ENCODE measurements around the gene GPA33.

GPA33 gene

GRCh38 chr1:167016100-167016750 is 74.0 kb downstream of the GPA33 start:
- Histone ChIP-seq H3K27ac (ENCODE audit: insufficient read depth in 1 of 2, low read depth in 1 of 2, low read length in 2 of 2, poor library complexity in 1 of 2, severe bottlenecking in 2 of 2) (no peak overlapping the region), H3K9me3 (ENCODE audit: control extremely low read depth in 1 of 5, control insufficient read depth in 4 of 5, insufficient read depth in 2 of 5, low read depth in 1 of 5, low read length in 4 of 5) (no peaks in the 10 kb centered on the region), H3K36me3 (ENCODE audit: control insufficient read depth in 4 of 4, insufficient read depth in 4 of 4, low read length in 3 of 4) (no peaks in the 10 kb centered on the region), H3K4me3 (ENCODE audit: control insufficient read depth in 1 of 7, extremely low read depth in 1 of 7, insufficient read depth in 4 of 7, low read depth in 2 of 7, low read length in 6 of 7) (peak overlapping the region in 1 of 7 experiments; percentile 10), H3K27me3 (replicated peaks in 2 of 5; ENCODE audit: control insufficient read depth in 4 of 5, insufficient read depth in 5 of 5, low read length in 4 of 5) (peaks cover 0 to 3% (median 0%) of the 10 kb centered on the region in 5 experiments), H3K4me1 (ENCODE audit: control extremely low read depth in 1 of 4, control insufficient read depth in 4 of 4, insufficient read depth in 4 of 4, low read length in 3 of 4) (peaks cover 0 to 7% (median 0%) of the 10 kb centered on the region in 4 experiments)
- WGBS (ENCODE audit: insufficient coverage): 42% methylated on average over 2 of the region's 6 CpGs
- CTCF ChIA-PET: interaction anchor here (1.0 kb wide), 1 partner anchor 43 kb away, joined by 3 read pairs; no protein-coding TSS in a partner anchor
- DNase-seq: peak in 2 of 3 donors; percentile 37 to 41
- POLR2A ChIA-PET: no interaction called here

GRCh38 chr1:167013108-167013929 is 76.9 kb downstream of the GPA33 start:
- H3K9me3 ChIP-seq (ENCODE audit: control extremely low read depth in 1 of 5, control insufficient read depth in 4 of 5, insufficient read depth in 2 of 5, low read depth in 1 of 5, low read length in 4 of 5): no peaks in the 10 kb centered on the region
- H3K4me3 ChIP-seq (ENCODE audit: control insufficient read depth in 1 of 7, extremely low read depth in 1 of 7, insufficient read depth in 4 of 7, low read depth in 2 of 7, low read length in 6 of 7): no peak overlapping the region
- H3K27ac ChIP-seq (ENCODE audit: insufficient read depth in 1 of 2, low read depth in 1 of 2, low read length in 2 of 2, poor library complexity in 1 of 2, severe bottlenecking in 2 of 2): no peak overlapping the region
- 93% methylated on average over 7 of the region's 8 CpGs for WGBS (ENCODE audit: insufficient coverage)
- CTCF ChIA-PET: interaction anchor here (1.0 kb wide), 1 partner anchor 102 kb away, joined by 3 read pairs; no protein-coding TSS in a partner anchor
- H3K4me1 ChIP-seq (ENCODE audit: control extremely low read depth in 1 of 4, control insufficient read depth in 4 of 4, insufficient read depth in 4 of 4, low read length in 3 of 4): peaks cover 0 to 13% (median 2%) of the 10 kb centered on the region in 4 experiments
- POLR2A ChIA-PET: no interaction called here
- DNase-seq: no peak
- no peaks in the 10 kb centered on the region for H3K36me3 ChIP-seq (ENCODE audit: control insufficient read depth in 4 of 4, insufficient read depth in 4 of 4, low read length in 3 of 4)
- H3K27me3 ChIP-seq (replicated peaks in 2 of 5; ENCODE audit: control insufficient read depth in 4 of 5, insufficient read depth in 5 of 5, low read length in 4 of 5): peaks cover 0 to 3% (median 0%) of the 10 kb centered on the region in 5 experiments

- no peak overlapping the region for H3K27ac ChIP-seq (ENCODE audit: insufficient read depth in 1 of 2, low read depth in 1 of 2, low read length in 2 of 2, poor library complexity in 1 of 2, severe bottlenecking in 2 of 2)
- ChIA-PET CTCF (interaction anchor here (0.7 to 0.8 kb wide), 2 partner anchors 103 to 143 kb away, joined by 3 read pairs; no protein-coding TSS in a partner anchor), POLR2A (no interaction called here)
- peaks cover 0 to 3% (median 0%) of the 10 kb centered on the region in 5 experiments for H3K27me3 ChIP-seq (replicated peaks in 2 of 5; ENCODE audit: control insufficient read depth in 4 of 5, insufficient read depth in 5 of 5, low read length in 4 of 5)
- peaks cover 0 to 13% (median 2%) of the 10 kb centered on the region in 4 experiments for H3K4me1 ChIP-seq (ENCODE audit: control extremely low read depth in 1 of 4, control insufficient read depth in 4 of 4, insufficient read depth in 4 of 4, low read length in 3 of 4)
- WGBS (ENCODE audit: insufficient coverage): 100% methylated on average over 2 of the region's 2 CpGs
- DNase-seq: no peak
- H3K9me3 ChIP-seq (ENCODE audit: control extremely low read depth in 1 of 5, control insufficient read depth in 4 of 5, insufficient read depth in 2 of 5, low read depth in 1 of 5, low read length in 4 of 5): no peaks in the 10 kb centered on the region
- H3K4me3 ChIP-seq (ENCODE audit: control insufficient read depth in 1 of 7, extremely low read depth in 1 of 7, insufficient read depth in 4 of 7, low read depth in 2 of 7, low read length in 6 of 7): no peak overlapping the region
- no peaks in the 10 kb centered on the region for H3K36me3 ChIP-seq (ENCODE audit: control insufficient read depth in 4 of 4, insufficient read depth in 4 of 4, low read length in 3 of 4)
Observed at GRCh38 chr1:167012570-167012969, 77.6 kb downstream of the GPA33 start.

- POLR2A ChIA-PET: no interaction called here
- H3K4me1 ChIP-seq (ENCODE audit: control extremely low read depth in 1 of 4, control insufficient read depth in 4 of 4, insufficient read depth in 4 of 4, low read length in 3 of 4): peaks cover 0 to 13% (median 2%) of the 10 kb centered on the region in 4 experiments
- no peaks in the 10 kb centered on the region for H3K36me3 ChIP-seq (ENCODE audit: control insufficient read depth in 4 of 4, insufficient read depth in 4 of 4, low read length in 3 of 4)
- DNase-seq: no peak
- no peak overlapping the region for H3K4me3 ChIP-seq (ENCODE audit: control insufficient read depth in 1 of 7, extremely low read depth in 1 of 7, insufficient read depth in 4 of 7, low read depth in 2 of 7, low read length in 6 of 7)
- H3K9me3 ChIP-seq (ENCODE audit: control extremely low read depth in 1 of 5, control insufficient read depth in 4 of 5, insufficient read depth in 2 of 5, low read depth in 1 of 5, low read length in 4 of 5): no peaks in the 10 kb centered on the region
- no peak overlapping the region for H3K27ac ChIP-seq (ENCODE audit: insufficient read depth in 1 of 2, low read depth in 1 of 2, low read length in 2 of 2, poor library complexity in 1 of 2, severe bottlenecking in 2 of 2)
- no CpG with 5 or more reads among the region's 1 CpG for WGBS (ENCODE audit: insufficient coverage)
- CTCF ChIA-PET: interaction anchor here (0.7 to 0.8 kb wide), 2 partner anchors 102 to 142 kb away, joined by 3 read pairs; no protein-coding TSS in a partner anchor
- H3K27me3 ChIP-seq (replicated peaks in 2 of 5; ENCODE audit: control insufficient read depth in 4 of 5, insufficient read depth in 5 of 5, low read length in 4 of 5): peaks cover 0 to 3% (median 0%) of the 10 kb centered on the region in 5 experiments
Observed at GRCh38 chr1:167011560-167012191, 78.5 kb downstream of the GPA33 start.

GRCh38 chr1:167003711-167004110 is 86.5 kb downstream of the GPA33 start:
- WGBS (ENCODE audit: insufficient coverage): 100% methylated on average over 1 of the region's 2 CpGs
- CTCF ChIA-PET: no interaction called here
- H3K27me3 ChIP-seq (replicated peaks in 2 of 5; ENCODE audit: control insufficient read depth in 4 of 5, insufficient read depth in 5 of 5, low read length in 4 of 5): no peaks in the 10 kb centered on the region

More at GRCh38 chr1:167003711-167004110, 86.5 kb downstream of the GPA33 start:
- POLR2A ChIA-PET: no interaction called here
- Histone ChIP-seq H3K36me3 (ENCODE audit: control insufficient read depth in 4 of 4, insufficient read depth in 4 of 4, low read length in 3 of 4) (no peaks in the 10 kb centered on the region), H3K4me1 (ENCODE audit: control extremely low read depth in 1 of 4, control insufficient read depth in 4 of 4, insufficient read depth in 4 of 4, low read length in 3 of 4) (no peaks in the 10 kb centered on the region), H3K27ac (ENCODE audit: insufficient read depth in 1 of 2, low read depth in 1 of 2, low read length in 2 of 2, poor library complexity in 1 of 2, severe bottlenecking in 2 of 2) (no peak overlapping the region), H3K9me3 (ENCODE audit: control extremely low read depth in 1 of 5, control insufficient read depth in 4 of 5, insufficient read depth in 2 of 5, low read depth in 1 of 5, low read length in 4 of 5) (peaks cover 2 to 20% (median 5%) of the 10 kb centered on the region in 5 experiments), H3K4me3 (ENCODE audit: control insufficient read depth in 1 of 7, extremely low read depth in 1 of 7, insufficient read depth in 4 of 7, low read depth in 2 of 7, low read length in 6 of 7) (no peak overlapping the region)
- DNase-seq: no peak

Measured in common myeloid progenitor, CD34-positive (primary cell).